GM12891 (cell line): ENCODE data around the gene GCNT2.
"Not testable (repeated sequence)": the region's sequence is repeated elsewhere in the genome, so short reads cannot be mapped to it uniquely, and the experiment has no call there.

Experiments used
- DNase-seq: peaks from one replicate; pipeline ENCODE4 v3.0.0; 2011; ENCODE audit warnings: low spot score; ENCODE audit not compliant: insufficient read length
- FAIRE-seq: peaks from 2 replicates; lab custom pipeline; 2011; peaks lifted over from hg19 to GRCh38; lab: Jason Lieb, UNC
- PAX5 ChIP-seq: IDR thresholded peaks from 2 replicates; pipeline ENCODE4 v1.6.1; 2011; ENCODE audit warnings: low read length, moderate library complexity, mild to moderate bottlenecking; ENCODE audit not compliant: insufficient read depth, severe bottlenecking
- POLR2A ChIP-seq: IDR thresholded peaks from 2 replicates; pipeline ENCODE4 v1.6.1; 2011; ENCODE audit warnings: low read depth, low read length, control low read depth
- POLR2AphosphoS5 ChIP-seq: IDR thresholded peaks from 2 replicates; pipeline ENCODE4 v1.6.1; 2011; ENCODE audit warnings: low read depth, low read length, control low read depth
- POU2F2 ChIP-seq: IDR thresholded peaks from 2 replicates; pipeline ENCODE4 v1.6.1; 2011; ENCODE audit warnings: low read depth, mild to moderate bottlenecking, control low read depth, low read length, moderate library complexity
- SPI1 ChIP-seq: IDR thresholded peaks from 2 replicates; pipeline ENCODE4 v1.6.1; 2011; ENCODE audit warnings: low read depth, low read length, control low read depth
- TAF1 ChIP-seq: IDR thresholded peaks from 2 replicates; pipeline ENCODE4 v1.6.1; 2011; ENCODE audit warnings: low read depth, low read length, control low read depth

The GCNT2 gene

GRCh38 chr6:10516953-10517352, 4.2 kb upstream of the GCNT2 start:
- DNase-seq (no peak), FAIRE-seq (no peak)
- TF ChIP-seq POLR2A (no peak), PAX5 (no peak), SPI1 (no peak), POLR2AphosphoS5 (no peak), TAF1 (no peak), POU2F2 (no peak)

GRCh38 chr6:10518557-10519407, 2.4 kb upstream of the GCNT2 start:
- FAIRE-seq (no peak), DNase-seq (no peak)
- no peak for TF ChIP-seq POU2F2
- no peak for TF ChIP-seq POLR2AphosphoS5
- no peak for TF ChIP-seq PAX5
- TF ChIP-seq TAF1, result no peak
- no peak for TF ChIP-seq POLR2A
- no peak for TF ChIP-seq SPI1

- not testable (repeated sequence) for DNase-seq, FAIRE-seq
Observed at GRCh38 chr6:10519408-10519697, 1.8 kb upstream of the GCNT2 start.

GRCh38 chr6:10520468-10520867, 683 bp upstream of the GCNT2 start:
- DNase-seq (no peak), FAIRE-seq (peak; percentile 50)
- TF ChIP-seq TAF1 (no peak), SPI1 (peak; percentile 80), POLR2AphosphoS5 (no peak)

- FAIRE-seq (no peak), DNase-seq (no peak)
- no peak for TF ChIP-seq POLR2AphosphoS5
- TF ChIP-seq POLR2A, result no peak
- TF ChIP-seq SPI1, result no peak
- no peak for TF ChIP-seq PAX5
Observed at GRCh38 chr6:10522929-10523573, 1.9 kb downstream of the GCNT2 start.

- DNase-seq (no peak), FAIRE-seq (no peak)
- TF ChIP-seq TAF1 (no peak), POU2F2 (no peak), POLR2A (no peak), POLR2AphosphoS5 (no peak)
Observed at GRCh38 chr6:10526156-10526555, 5.0 kb downstream of the GCNT2 start.

GRCh38 chr6:10528158-10528981, 7.2 kb downstream of the GCNT2 start:
- DNase-seq, result no peak
- TF ChIP-seq POU2F2 (peak; percentile 78; the same call in 1 of the 2 replicates), SPI1 (peak; percentile 42; the same call in 1 of the 2 replicates), POLR2AphosphoS5 (0 out of 2 replicates have a peak, but pooled peaks have one; percentile 48), POLR2A (peak; percentile 86; the same call in 1 of the 2 replicates), PAX5 (no peak), TAF1 (peak; percentile 39; the same call in 1 of the 2 replicates)
- peak; percentile 84 for FAIRE-seq

GRCh38 chr6:10529231-10529801, 8.2 kb downstream of the GCNT2 start:
- DNase-seq, result no peak
- FAIRE-seq, result peak; percentile 71
- TF ChIP-seq TAF1, result no peak
- TF ChIP-seq POLR2AphosphoS5, result 0 out of 2 replicates have a peak, but pooled peaks have one; percentile 30
- TF ChIP-seq POU2F2, result no peak
- no peak for TF ChIP-seq PAX5

GRCh38 chr6:10529828-10530374, 8.8 kb downstream of the GCNT2 start:
- FAIRE-seq, result not testable (repeated sequence)

More at GRCh38 chr6:10529828-10530374, 8.8 kb downstream of the GCNT2 start:
- not testable (repeated sequence) for DNase-seq
